ENCODE measurements around the gene ADNP2. TPM values are rescaled to one million over a fixed set of nuclear protein-coding genes. Genes with fewer than 3 reads are reported as not detected.

ADNP2 gene
- total and polyA plus RNA-seq, 2 experiments from 2014 or later: 19.3 to 66.4 TPM

DNA sequence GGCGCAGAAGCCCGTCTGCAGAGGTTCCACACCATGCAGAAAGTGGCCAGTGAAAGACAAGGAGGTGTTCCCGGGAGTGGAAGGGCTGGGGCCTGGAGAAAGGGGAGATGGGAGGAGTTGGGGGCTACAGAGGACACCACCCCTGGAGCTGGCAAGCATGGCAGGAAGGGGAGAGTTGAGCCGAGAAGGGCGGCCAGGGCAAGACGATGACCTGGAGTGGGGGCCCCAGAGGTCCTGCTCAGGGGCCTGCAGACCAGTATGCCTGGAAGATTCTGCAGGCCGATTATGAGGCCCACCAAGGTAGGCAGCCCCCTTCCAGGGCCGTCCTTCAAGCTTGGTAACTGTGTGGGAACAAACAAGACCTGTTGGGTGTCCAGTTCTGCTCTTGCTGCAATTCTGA is 41.7 kb upstream of the ADNP2 start:
- H3K4me3 Mint-ChIP-seq: no peak overlapping the region
- H3K27ac Mint-ChIP-seq: no peak overlapping the region
- Histone ChIP-seq H4K20me1 (replicated peaks; ENCODE audit: insufficient read depth) (no peaks in the 10 kb centered on the region), H3K4me2 (no peak overlapping the region), H3K27ac (ENCODE audit: low read depth) (no peak overlapping the region), H2AFZ (no peak overlapping the region), H3K4me3 (no peak overlapping the region), H3K9me2 (ENCODE audit: insufficient read depth) (no peaks in the 10 kb centered on the region), H3K4me1 (ENCODE audit: insufficient read depth) (no peaks in the 10 kb centered on the region), H3K27me3 (ENCODE audit: insufficient read depth) (no peaks in the 10 kb centered on the region), H3F3A (replicated peaks; ENCODE audit: low read depth) (no peaks in the 10 kb centered on the region), H3K79me2 (replicated peaks; ENCODE audit: insufficient read depth) (no peaks in the 10 kb centered on the region), H3K36me3 (ENCODE audit: insufficient read depth) (no peaks in the 10 kb centered on the region)
- no peaks in the 10 kb centered on the region for H3K4me1 Mint-ChIP-seq
- peaks cover 13% of the 10 kb centered on the region for H3K9me3 Mint-ChIP-seq
- DNase-seq (ENCODE audit: low spot score) (no peak), ATAC-seq (no peak)
- TF ChIP-seq EZH2 (IDR thresholded peaks at IDR 0.05; ENCODE audit: low read depth, unreplicated experiment) (no peak), ZNF114 (CRISPR knock-in tag; IDR thresholded peaks at IDR 0.05) (no peak), EZH2phosphoT487 (IDR thresholded peaks at IDR 0.05; ENCODE audit: unreplicated experiment) (no peak), ZNF331 (CRISPR knock-in tag; IDR thresholded peaks at IDR 0.05; ENCODE audit: low read depth) (no peak), CTCF (conservative IDR thresholded peaks at IDR 0.05; ENCODE audit: low read depth in 2 of 2) (no peak)
- peaks cover 4% of the 10 kb centered on the region; the same call in 2 of the 3 replicates for H3K36me3 Mint-ChIP-seq (ENCODE audit: low read depth)
- peaks cover 3% of the 10 kb centered on the region for H3K27me3 Mint-ChIP-seq (ENCODE audit: insufficient read depth, low read depth, poor library complexity)

DNA sequence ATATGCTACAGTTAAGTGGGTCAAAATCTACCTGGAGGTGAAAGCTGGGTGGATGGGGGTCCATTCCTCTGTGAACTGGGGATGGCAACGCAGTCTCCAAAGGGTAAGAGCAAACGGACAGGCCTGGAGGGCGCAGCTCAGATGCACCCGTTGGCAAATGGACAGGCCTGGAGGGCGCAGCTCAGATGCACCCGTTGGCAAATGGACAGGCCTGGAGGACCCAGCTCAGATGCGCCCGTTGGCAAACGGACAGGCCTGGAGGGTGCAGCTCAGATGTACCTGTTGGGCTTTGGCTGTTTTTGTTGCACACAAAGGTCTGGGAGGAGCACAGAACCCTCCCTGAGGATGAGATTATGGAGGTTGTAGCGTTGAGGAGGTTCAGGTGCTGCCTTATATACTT is 41.2 kb upstream of the ADNP2 start:
- Mint-ChIP-seq H3K4me3 (no peak overlapping the region), H3K36me3 (ENCODE audit: low read depth) (no peaks in the 10 kb centered on the region; the same call in 2 of the 3 replicates), H3K9me3 (peaks cover 8% of the 10 kb centered on the region), H3K27ac (no peak overlapping the region), H3K27me3 (ENCODE audit: insufficient read depth, low read depth, poor library complexity) (peaks cover 3% of the 10 kb centered on the region), H3K4me1 (no peaks in the 10 kb centered on the region)
- H3K4me1 ChIP-seq (ENCODE audit: insufficient read depth): no peaks in the 10 kb centered on the region
- no peaks in the 10 kb centered on the region for H3K79me2 ChIP-seq (replicated peaks; ENCODE audit: insufficient read depth)
- no peak overlapping the region for H3K27ac ChIP-seq (ENCODE audit: low read depth)
- H3K27me3 ChIP-seq (ENCODE audit: insufficient read depth): no peaks in the 10 kb centered on the region
- no peak overlapping the region for H3K4me2 ChIP-seq
- H2AFZ ChIP-seq: no peak overlapping the region
- H4K20me1 ChIP-seq (replicated peaks; ENCODE audit: insufficient read depth): no peaks in the 10 kb centered on the region
- no peaks in the 10 kb centered on the region for H3F3A ChIP-seq (replicated peaks; ENCODE audit: low read depth)
- ATAC-seq: no peak
- no peak for DNase-seq (ENCODE audit: low spot score)
- H3K36me3 ChIP-seq (ENCODE audit: insufficient read depth): no peaks in the 10 kb centered on the region
- H3K4me3 ChIP-seq: no peak overlapping the region
- H3K9me2 ChIP-seq (ENCODE audit: insufficient read depth): no peaks in the 10 kb centered on the region
- no peak for TF ChIP-seq NANOG (IDR thresholded peaks at IDR 0.05; ENCODE audit: borderline replicate concordance)
- TF ChIP-seq CTCF (conservative IDR thresholded peaks at IDR 0.05; ENCODE audit: low read depth in 2 of 2): no peak
- no peak for TF ChIP-seq STAT1 (IDR thresholded peaks at IDR 0.05; ENCODE audit: unreplicated experiment)
- TF ChIP-seq, protein P1, sequence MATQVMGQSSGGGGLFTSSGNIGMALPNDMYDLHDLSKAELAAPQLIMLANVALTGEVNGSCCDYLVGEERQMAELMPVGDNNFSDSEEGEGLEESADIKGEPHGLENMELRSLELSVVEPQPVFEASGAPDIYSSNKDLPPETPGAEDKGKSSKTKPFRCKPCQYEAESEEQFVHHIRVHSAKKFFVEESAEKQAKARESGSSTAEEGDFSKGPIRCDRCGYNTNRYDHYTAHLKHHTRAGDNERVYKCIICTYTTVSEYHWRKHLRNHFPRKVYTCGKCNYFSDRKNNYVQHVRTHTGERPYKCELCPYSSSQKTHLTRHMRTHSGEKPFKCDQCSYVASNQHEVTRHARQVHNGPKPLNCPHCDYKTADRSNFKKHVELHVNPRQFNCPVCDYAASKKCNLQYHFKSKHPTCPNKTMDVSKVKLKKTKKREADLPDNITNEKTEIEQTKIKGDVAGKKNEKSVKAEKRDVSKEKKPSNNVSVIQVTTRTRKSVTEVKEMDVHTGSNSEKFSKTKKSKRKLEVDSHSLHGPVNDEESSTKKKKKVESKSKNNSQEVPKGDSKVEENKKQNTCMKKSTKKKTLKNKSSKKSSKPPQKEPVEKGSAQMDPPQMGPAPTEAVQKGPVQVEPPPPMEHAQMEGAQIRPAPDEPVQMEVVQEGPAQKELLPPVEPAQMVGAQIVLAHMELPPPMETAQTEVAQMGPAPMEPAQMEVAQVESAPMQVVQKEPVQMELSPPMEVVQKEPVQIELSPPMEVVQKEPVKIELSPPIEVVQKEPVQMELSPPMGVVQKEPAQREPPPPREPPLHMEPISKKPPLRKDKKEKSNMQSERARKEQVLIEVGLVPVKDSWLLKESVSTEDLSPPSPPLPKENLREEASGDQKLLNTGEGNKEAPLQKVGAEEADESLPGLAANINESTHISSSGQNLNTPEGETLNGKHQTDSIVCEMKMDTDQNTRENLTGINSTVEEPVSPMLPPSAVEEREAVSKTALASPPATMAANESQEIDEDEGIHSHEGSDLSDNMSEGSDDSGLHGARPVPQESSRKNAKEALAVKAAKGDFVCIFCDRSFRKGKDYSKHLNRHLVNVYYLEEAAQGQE (IDR thresholded peaks at IDR 0.05; ENCODE audit: unreplicated experiment): no peak
- TF ChIP-seq ZNF114 (CRISPR knock-in tag; IDR thresholded peaks at IDR 0.05): no peak
- TF ChIP-seq EZH2phosphoT487 (IDR thresholded peaks at IDR 0.05; ENCODE audit: unreplicated experiment): no peak
- TF ChIP-seq EZH2 (IDR thresholded peaks at IDR 0.05; ENCODE audit: low read depth, unreplicated experiment): no peak
- no peak for TF ChIP-seq CREB1 (CRISPR knock-in tag; IDR thresholded peaks at IDR 0.05; ENCODE audit: low read depth)

Data from GM23338 (cell line).